Transverse colon (tissue), 4 donors: Measurements from ENCODE around the gene FBXO3. TPM values are rescaled to one million over a fixed set of nuclear protein-coding genes. Genes with fewer than 3 reads are reported as not detected.

Experiments used
- DNase-seq: peaks from one replicate; pipeline ENCODE4 v3.0.0-alpha.2; 2019
- H3K27ac ChIP-seq, 4 donors: fragments of 200-600 bp; sonication (generic); 2 replicates each; pipeline ENCODE4 v1.5.1; 2016 to 2018; ENCODE audit warnings: inconsistent platforms in 4 of 4
- H3K27me3 ChIP-seq: fragments of 200-600 bp; sonication (generic); 2 replicates; pipeline ENCODE4 v1.5.1; 2017; ENCODE audit warnings: inconsistent platforms
- H3K36me3 ChIP-seq, 4 donors: fragments of 200-600 bp; sonication (generic); 2 replicates each; pipeline ENCODE4 v1.5.1; 2017 to 2019; ENCODE audit warnings: inconsistent platforms in 4 of 4
- H3K4me1 ChIP-seq, 4 donors: fragments of 200-600 bp; sonication (generic); 2 replicates each; pipeline ENCODE4 v1.5.1; 2017 to 2020; ENCODE audit warnings: inconsistent platforms in 4 of 4
- H3K4me3 ChIP-seq, 4 donors: fragments of 200-600 bp; sonication (generic); 1 replicate in 1 of 4; 2 replicates in 3 of 4; pipeline versions ENCODE4 v1.5.1 to v1.6.1; 2017 to 2019; ENCODE audit warnings: inconsistent platforms in 4 of 4
- H3K9me3 ChIP-seq, 2 donors: fragments of 200-600 bp; sonication (generic); 2 replicates each; pipeline ENCODE4 v1.5.1; 2017 to 2019; ENCODE audit warnings: inconsistent platforms in 2 of 2
- CTCF ChIP-seq, 5 experiments: fragments of 200-600 bp in 3 of 5; fragments of 450-650 bp in 2 of 5; sonication (generic) in 3 of 5; IDR thresholded peaks; 1 replicate in 2 of 5; 2 replicates in 3 of 5; pipeline ENCODE4 v1.5.1; 2016 to 2017; ENCODE audit warnings: antibody characterized with exemption in 5 of 5, inconsistent platforms in 3 of 5, mild to moderate bottlenecking in 2 of 5, moderate library complexity in 1 of 5
- EP300 ChIP-seq: sonication (generic); formaldehyde crosslinking; IDR thresholded peaks from one replicate; pipeline ENCODE4 v1.6.1; 2017; ENCODE audit warnings: antibody characterized with exemption, low read depth
- POLR2A ChIP-seq: fragments of 450-650 bp; IDR thresholded peaks from one replicate; pipeline ENCODE4 v1.6.1; 2016; ENCODE audit warnings: antibody characterized with exemption, mild to moderate bottlenecking, moderate library complexity
- POLR2AphosphoS5 ChIP-seq, 3 donors: sonication (generic); formaldehyde crosslinking; IDR thresholded peaks; one replicate each; pipeline ENCODE4 v1.6.1; 2016; ENCODE audit warnings: antibody characterized with exemption in 3 of 3
- WGBS, 2 donors: methylation state at CpG; one replicate each; pipeline ENCODE4 v1.1.5; 2018; ENCODE audit warnings: low coverage in 1 of 2; 5-methylcytosine and 5-hydroxymethylcytosine counted together
- in situ Hi-C, 4 donors: fragments of 200-750 bp; cut with MboI; loops; one replicate each; pipeline versions ENCODE4 v1.15.0 to v1.15.1; 2017; ENCODE audit warnings: low sequenced_read_pairs in 3 of 4, low pct_ligation_motif_present in 1 of 4, low pct_unique_long_range_greater_than_20kb in 1 of 4
- intact Hi-C: fragments of 100-400 bp; cut with DNase I; formaldehyde crosslinking; loops from one replicate; pipeline ENCODE4 v1.15.1; 2023; ENCODE audit warnings: low total_unique reads
- total RNA-seq, 4 donors: library from RNA; depleted of rRNA; stranded (reverse); fragments of >200 nt; gene quantifications; one replicate each; pipeline ENCODE4 v1.1.0, GENCODE V29; 2016

FBXO3 gene
- total RNA-seq, 4 donors from 2014 or later: 9.0 to 48.5 (median 30.7) TPM

- H3K36me3 ChIP-seq: peaks cover 0 to 56% (median 13%) of the 10 kb centered on the region in 4 donors
- DNase-seq: no peak
- in situ Hi-C loops: no loop called here
These were observed 20.9 kb downstream of the FBXO3 start for GRCh38 chr11:33753304-33753967.

GRCh38 chr11:33751878-33752277 lies 22.4 kb downstream of the FBXO3 start:
- Histone ChIP-seq H3K9me3 (no peaks in the 10 kb centered on the region), H3K36me3 (peaks cover 0 to 57% (median 12%) of the 10 kb centered on the region in 4 donors), H3K27ac (no peak overlapping the region), H3K4me3 (no peak overlapping the region), H3K4me1 (peaks cover 0 to 11% (median 2%) of the 10 kb centered on the region in 4 donors), H3K27me3 (no peaks in the 10 kb centered on the region)
- DNase-seq: no peak
- intact Hi-C loops: no loop called here
- in situ Hi-C loops: no loop called here
- TF ChIP-seq EP300 (no peak), POLR2AphosphoS5 (IDR thresholded peaks at IDR 0.05) (no peak), POLR2A (no peak), CTCF (IDR thresholded peaks at IDR 0.05) (no peak)
- WGBS, 2 donors: 86% methylated on average over 1 to 3 of the region's 3 CpGs

More at GRCh38 chr11:33753304-33753967, 20.9 kb downstream of the FBXO3 start:
- intact Hi-C loops: no loop called here
- H3K4me3 ChIP-seq: no peak overlapping the region
- H3K4me1 ChIP-seq: peaks cover 0 to 3% (median 0%) of the 10 kb centered on the region in 4 donors
- TF ChIP-seq CTCF (IDR thresholded peaks at IDR 0.05): no peak
- TF ChIP-seq POLR2AphosphoS5 (IDR thresholded peaks at IDR 0.05): no peak
- TF ChIP-seq EP300: no peak
- no peak for TF ChIP-seq POLR2A
- H3K27me3 ChIP-seq: no peaks in the 10 kb centered on the region
- H3K27ac ChIP-seq: no peak overlapping the region
- H3K9me3 ChIP-seq: no peaks in the 10 kb centered on the region
- WGBS, 2 donors: 48 to 49% methylated on average over 3 to 4 of the region's 4 CpGs

GRCh38 chr11:33747979-33748378 lies 26.3 kb downstream of the FBXO3 start:
- intact Hi-C loops: no loop called here
- H3K27ac ChIP-seq: no peak overlapping the region

More at GRCh38 chr11:33747979-33748378, 26.3 kb downstream of the FBXO3 start:
- H3K27me3 ChIP-seq: no peaks in the 10 kb centered on the region
- no peak overlapping the region for H3K4me3 ChIP-seq
- 14 to 28% methylated on average over 2 of the region's 2 CpGs for WGBS, 2 donors
- H3K4me1 ChIP-seq: peaks cover 0 to 11% (median 2%) of the 10 kb centered on the region in 4 donors
- DNase-seq: no peak
- in situ Hi-C loops: loop anchor here in 2 of 4 donors (10.0 to 25.0 kb wide), 2 partner anchors 383 to 586 kb away; partner anchors contain the start of gene CSTF3 (in 2 of the 2)
- H3K36me3 ChIP-seq: peaks cover 0 to 26% (median 8%) of the 10 kb centered on the region in 4 donors
- no peaks in the 10 kb centered on the region for H3K9me3 ChIP-seq
- no peak for TF ChIP-seq CTCF (IDR thresholded peaks at IDR 0.05)
- no peak for TF ChIP-seq POLR2AphosphoS5 (IDR thresholded peaks at IDR 0.05)
- TF ChIP-seq POLR2A: no peak
- TF ChIP-seq EP300: no peak
